HG03135 (cell line): Measurements from ENCODE around the gene HBG2.

ENCODE experiments used
- ATAC-seq: cut with Tn5 transposase; IDR thresholded peaks from one replicate; pipeline ENCODE4 v1.9.1; 2021; ENCODE audit warnings: mild to moderate bottlenecking, moderate library complexity; ENCODE audit not compliant: unreplicated experiment

HBG2 gene

DNA sequence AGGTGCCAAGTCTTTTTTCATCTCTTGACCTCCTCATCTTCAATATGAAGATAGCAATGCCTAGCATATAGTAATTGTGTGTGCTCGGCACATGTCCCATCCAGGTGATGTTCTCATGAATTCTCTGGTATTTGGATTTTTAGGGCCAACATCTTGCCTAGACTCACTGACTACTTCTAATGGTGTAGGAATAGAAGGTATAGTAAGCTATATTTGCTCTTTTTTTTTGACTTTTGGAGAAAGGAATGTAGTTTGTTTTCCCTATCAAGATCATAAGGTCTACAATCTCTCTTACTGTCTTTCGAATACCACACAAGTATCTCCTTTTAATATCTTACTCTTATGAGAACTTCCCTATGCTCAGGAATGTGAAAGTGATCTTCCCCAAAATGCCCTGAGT lies 23.5 kb downstream of the HBG2 start:
- no peak for ATAC-seq

DNA sequence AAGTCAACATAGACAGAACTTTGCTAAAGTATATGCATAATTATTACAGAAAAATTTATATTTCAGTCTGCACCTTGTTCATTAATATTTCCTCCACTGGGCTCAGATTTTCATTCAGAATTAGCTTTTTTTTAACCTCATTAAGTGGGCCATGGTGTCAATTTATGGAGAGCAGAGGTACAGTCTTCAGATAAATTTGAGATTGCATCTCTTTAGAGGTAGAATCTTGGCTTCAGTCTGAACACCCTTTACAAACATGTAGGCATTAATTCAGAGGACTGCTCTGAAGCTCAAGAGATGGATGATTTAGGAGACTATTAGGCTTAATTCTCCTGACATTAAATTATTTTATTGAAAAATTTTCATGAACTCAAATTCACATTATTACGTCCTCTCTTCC lies 24.3 kb downstream of the HBG2 start:
- ATAC-seq = no peak

DNA sequence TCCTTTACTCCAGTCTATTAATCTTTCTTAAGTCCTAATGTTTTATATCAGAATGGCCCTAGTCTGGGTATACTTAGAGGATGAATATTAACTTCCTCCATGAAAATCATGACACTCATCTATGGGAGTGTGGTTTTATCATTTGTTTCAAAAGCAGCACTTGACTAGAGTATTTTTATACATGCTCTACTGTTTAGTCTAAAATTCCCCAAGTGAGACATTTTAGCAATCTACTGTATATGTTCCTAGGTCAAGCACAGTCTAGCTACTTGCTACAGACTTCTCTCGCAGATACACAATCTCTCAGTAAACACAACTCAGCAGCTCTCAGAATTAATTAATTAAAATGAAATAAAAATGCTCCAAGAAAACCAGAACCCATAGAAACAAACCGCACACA lies 24.8 kb downstream of the HBG2 start:
- no peak for ATAC-seq

DNA sequence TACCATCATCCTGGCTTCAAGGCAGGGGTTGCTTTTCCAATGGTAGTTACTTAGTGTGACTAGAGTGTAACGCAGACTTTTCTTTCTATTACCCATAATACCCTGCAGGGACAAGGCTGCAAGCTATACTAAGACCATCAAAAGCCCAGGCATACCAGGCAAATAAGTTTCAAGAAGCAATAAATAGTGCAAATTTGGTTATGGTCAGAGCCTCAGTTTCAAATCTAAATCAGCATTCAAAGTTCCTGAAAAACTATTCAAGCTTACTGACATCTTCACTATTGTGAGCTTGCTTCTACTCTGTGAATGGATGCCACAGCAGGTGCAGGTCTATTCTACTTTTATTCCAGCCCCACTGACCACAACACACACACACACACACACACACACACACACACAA lies 25.2 kb downstream of the HBG2 start:
- ATAC-seq = no peak

DNA sequence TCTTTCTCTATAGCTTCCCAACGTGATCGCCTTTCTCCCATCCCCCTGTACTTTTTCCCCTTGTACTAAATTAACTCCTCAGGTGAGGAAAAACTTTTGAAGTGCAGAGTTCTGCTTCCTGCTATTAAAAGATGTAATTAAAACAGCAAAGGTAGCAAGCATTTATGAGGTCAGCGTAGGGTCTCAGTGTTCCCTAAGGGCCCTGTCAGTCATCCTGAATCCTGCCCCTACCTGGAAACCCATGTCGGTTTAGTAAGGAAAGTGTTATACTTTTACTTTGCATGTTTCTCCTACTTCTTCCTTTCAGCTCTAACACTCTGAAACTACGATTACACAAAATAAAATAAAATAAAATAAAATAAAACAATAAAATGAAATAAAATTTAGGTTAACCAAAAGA lies 26.5 kb downstream of the HBG2 start:
- ATAC-seq = no peak

DNA sequence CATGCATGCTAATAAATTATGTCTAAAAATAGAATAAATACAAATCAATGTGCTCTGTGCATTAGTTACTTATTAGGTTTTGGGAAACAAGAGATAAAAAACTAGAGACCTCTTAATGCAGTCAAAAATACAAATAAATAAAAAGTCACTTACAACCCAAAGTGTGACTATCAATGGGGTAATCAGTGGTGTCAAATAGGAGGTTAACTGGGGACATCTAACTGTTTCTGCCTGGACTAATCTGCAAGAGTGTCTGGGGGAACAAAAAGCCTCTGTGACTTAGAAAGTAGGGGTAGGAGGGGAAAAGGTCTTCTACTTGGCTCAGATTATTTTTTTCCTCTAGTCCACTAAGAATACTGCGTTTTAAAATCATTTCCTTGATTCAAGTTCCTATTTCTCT lies 26.9 kb downstream of the HBG2 start:
- no peak for ATAC-seq

DNA sequence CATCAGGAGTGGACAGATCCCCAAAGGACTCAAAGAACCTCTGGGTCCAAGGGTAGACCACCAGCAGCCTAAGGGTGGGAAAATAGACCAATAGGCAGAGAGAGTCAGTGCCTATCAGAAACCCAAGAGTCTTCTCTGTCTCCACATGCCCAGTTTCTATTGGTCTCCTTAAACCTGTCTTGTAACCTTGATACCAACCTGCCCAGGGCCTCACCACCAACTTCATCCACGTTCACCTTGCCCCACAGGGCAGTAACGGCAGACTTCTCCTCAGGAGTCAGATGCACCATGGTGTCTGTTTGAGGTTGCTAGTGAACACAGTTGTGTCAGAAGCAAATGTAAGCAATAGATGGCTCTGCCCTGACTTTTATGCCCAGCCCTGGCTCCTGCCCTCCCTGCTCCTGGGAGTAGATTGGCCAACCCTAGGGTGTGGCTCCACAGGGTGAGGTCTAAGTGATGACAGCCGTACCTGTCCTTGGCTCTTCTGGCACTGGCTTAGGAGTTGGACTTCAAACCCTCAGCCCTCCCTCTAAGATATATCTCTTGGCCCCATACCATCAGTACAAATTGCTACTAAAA lies 27.8 kb downstream of the HBG2 start, which contains the start of gene HBB:
Gene HBB, minus strand, starts transcription at position 340 of the 579 bp plus-strand sequence. Its CDS starts 50 bp downstream, at position 290.
- ATAC-seq = no peak

DNA sequence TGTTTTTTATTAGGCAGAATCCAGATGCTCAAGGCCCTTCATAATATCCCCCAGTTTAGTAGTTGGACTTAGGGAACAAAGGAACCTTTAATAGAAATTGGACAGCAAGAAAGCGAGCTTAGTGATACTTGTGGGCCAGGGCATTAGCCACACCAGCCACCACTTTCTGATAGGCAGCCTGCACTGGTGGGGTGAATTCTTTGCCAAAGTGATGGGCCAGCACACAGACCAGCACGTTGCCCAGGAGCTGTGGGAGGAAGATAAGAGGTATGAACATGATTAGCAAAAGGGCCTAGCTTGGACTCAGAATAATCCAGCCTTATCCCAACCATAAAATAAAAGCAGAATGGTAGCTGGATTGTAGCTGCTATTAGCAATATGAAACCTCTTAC lies 29.1 kb downstream of the HBG2 start:
- no peak for ATAC-seq

DNA sequence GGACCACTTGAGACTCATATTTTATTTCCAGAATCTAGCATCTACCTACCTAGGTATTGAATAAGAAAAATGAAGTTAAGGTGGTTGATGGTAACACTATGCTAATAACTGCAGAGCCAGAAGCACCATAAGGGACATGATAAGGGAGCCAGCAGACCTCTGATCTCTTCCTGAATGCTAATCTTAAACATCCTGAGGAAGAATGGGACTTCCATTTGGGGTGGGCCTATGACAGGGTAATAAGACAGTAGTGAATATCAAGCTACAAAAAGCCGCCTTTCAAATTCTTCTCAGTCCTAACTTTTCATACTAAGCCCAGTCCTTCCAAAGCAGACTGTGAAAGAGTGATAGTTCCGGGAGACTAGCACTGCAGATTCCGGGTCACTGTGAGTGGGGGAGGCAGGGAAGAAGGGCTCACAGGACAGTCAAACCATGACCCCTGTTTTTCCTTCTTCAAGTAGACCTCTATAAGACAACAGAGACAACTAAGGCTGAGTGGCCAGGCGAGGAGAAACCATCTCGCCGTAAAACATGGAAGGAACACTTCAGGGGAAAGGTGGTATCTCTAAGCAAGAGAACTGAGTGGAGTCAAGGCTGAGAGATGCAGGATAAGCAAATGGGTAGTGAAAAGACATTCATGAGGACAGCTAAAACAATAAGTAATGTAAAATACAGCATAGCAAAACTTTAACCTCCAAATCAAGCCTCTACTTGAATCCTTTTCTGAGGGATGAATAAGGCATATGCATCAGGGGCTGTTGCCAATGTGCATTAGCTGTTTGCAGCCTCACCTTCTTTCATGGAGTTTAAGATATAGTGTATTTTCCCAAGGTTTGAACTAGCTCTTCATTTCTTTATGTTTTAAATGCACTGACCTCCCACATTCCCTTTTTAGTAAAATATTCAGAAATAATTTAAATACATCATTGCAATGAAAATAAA lies 29.8 kb downstream of the HBG2 start:
- ATAC-seq = no peak

DNA sequence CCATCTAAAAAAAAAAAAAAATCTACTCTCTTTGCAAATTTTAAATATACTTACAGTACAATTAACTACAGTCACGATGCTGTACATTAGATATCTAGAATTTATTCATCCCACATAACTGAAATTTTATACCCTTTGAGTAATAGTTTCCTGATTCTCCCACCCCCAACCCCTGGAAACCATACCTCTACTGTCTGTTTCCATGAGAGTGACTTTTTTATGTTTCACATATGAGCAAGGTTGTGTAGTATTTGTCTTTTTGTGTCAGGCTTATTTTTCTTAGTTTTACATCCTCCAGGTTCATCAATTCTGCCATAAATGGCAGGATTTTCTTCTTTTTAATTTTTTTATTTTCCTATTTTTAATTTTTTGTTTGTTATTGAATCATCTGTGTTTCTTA lies 30.9 kb downstream of the HBG2 start:
- ATAC-seq = no peak

DNA sequence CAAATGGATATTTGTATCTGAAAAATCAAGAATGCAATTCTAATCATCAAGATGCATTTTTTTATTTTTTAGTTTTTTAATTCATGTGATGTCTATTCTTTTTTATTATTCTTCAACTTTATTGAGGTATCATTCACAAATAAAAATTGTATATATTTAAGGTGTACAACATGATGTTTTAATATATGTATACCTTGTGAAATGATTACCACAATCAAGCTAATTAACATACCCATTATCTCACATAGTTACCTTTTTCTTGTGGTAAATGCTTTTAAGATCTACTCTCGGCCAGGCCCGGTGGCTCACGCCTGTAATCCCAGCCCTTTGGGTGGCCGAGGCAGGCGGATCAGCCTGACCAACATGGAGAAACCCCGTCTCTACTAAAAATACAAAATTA lies 31.4 kb downstream of the HBG2 start:
- ATAC-seq = no peak

DNA sequence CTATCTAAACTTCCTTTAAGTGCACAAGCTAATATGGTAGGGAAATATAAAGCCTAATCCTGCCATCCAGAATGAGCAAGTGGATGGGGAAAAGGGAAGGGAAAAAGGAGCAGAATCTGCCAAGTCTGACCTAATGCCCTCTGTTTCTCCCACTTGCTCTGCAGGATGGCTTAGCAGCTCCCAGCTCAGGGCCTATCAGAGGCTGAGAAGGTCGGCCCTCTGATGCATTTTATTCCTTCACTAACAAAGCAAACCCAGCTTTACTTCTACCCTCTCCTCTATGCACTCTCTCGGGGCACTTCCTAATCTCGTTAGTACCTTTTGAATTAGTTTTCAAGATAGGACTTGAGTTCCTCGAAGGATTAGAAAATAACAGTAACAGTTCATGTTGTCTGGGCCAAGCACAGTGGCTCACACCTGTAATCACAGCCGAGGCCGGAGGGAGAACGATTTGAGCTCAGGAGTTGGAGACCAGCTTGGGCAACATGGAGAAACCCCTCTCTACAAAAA lies 44.1 kb downstream of the HBG2 start:
- no peak for ATAC-seq

DNA sequence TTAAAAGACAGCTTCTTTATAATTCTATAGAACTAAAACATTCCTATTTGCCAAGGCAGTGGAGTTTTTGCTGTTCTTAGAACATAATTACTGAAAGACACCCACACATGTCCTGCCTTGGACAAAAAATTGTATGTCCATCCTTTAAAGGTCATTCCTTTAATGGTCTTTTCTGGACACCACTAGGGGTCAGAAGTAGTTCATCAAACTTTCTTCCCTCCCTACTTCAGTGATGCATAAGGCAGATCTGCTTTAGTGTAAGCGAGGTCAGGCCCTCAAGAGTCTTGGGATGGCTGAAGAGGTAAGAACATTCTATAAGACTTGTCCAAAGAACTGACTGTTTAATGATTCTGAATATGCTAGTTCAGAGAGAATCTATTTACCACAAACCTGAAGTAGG lies 49.8 kb downstream of the HBG2 start:
- ATAC-seq = no peak

DNA sequence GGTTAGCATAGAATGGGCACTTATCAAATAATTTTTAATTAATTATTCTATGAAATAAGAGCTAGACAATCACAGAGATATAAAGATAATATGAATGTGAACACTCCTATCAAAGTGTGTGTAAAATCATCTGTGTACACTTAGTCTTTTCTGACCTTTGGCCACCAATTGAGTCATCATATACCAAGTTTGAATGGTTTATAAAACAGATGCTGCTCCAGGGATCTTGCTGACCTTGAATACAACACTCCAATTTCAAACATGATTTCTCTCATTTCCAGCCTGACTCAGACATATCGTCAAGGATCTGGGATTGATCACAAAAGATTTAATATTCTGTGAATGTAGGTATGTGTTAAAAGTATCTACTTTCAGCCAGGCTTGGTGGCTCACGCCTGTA lies 51.2 kb downstream of the HBG2 start:
- no peak for ATAC-seq
